GM21825 (cell line): ENCODE results near the gene XAGE5.
"Not testable (repeated sequence)": the region's sequence is repeated elsewhere in the genome, so short reads cannot be mapped to it uniquely, and the experiment has no call there.

Experiments
- ATAC-seq: cut with Tn5 transposase; IDR thresholded peaks from one replicate; pipeline ENCODE4 v1.9.1; 2021; ENCODE audit warnings: mild to moderate bottlenecking, moderate library complexity; ENCODE audit not compliant: unreplicated experiment

XAGE5 gene, protein sequence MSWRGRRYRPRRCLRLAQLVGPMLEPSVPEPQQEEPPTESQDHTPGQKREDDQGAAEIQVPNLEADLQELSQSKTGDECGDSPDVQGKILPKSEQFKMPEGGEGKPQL

GRCh38 chrX:52811065-52811625 is at the start of gene XAGE5:
Gene XAGE5, plus strand, starts transcription at chrX:52811287. Its CDS starts 1,280 bp downstream, at chrX:52812567.
- ATAC-seq: no peak

DNA sequence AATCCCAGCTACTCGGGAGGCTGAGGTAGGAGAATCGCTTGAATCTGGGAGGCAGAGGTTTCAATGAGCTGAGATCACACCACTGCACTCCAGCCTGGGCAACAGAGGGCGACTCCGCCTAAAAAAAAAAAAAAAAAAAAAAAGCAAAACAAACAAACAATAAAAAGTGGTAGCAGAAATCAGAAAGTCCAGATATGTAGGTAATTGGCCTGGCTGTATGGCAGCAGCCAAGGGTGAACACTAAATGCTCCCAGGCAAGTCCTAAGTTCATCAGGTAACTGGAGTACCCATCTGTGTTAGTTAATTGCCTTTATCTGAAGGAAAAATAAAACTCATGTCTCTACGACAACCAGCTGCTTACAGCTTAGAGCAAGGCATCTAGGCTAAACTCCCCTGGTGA is 45.1 kb upstream of the XAGE5 start:
- not testable (repeated sequence) for ATAC-seq

- ATAC-seq: not testable (repeated sequence)
Observed at GRCh38 chrX:52773504-52773903, 37.6 kb upstream of the XAGE5 start.

GRCh38 chrX:52797327-52797726 is 13.8 kb upstream of the XAGE5 start, which contains the start of gene SPANXN5:
Gene SPANXN5, minus strand, starts transcription at chrX:52797427. Its CDS starts 79 bp downstream, at chrX:52797348.
- ATAC-seq: not testable (repeated sequence)

- ATAC-seq: not testable (repeated sequence)
Observed at GRCh38 chrX:52804876-52805275, 6.2 kb upstream of the XAGE5 start.

- no peak for ATAC-seq
Observed at GRCh38 chrX:52819788-52820187, 8.7 kb downstream of the XAGE5 start.

GRCh38 chrX:52821079-52821760 is 10.1 kb downstream of the XAGE5 start:
- ATAC-seq: no peak

GRCh38 chrX:52824608-52825007 is 13.5 kb downstream of the XAGE5 start:
- no peak for ATAC-seq

DNA sequence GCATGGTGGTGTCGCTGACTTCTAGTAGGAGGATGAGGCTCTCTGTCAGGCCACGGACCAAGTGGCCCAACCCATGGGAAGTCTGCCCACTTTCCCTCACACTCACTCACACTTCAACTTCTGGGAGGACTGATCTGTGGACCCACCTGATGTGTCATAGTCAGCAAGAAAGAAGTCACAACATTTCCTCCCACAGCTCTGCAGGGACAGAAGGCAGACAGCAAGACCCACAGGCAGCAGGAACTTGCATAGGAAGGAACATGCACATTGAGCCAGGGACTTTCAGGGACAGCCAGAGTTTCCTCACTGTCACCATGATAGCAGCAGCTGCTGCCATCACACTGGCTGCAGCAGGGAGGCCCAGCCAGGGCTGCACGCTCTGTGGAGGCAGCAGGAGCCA is 19.5 kb downstream of the XAGE5 start:
- no peak for ATAC-seq

DNA sequence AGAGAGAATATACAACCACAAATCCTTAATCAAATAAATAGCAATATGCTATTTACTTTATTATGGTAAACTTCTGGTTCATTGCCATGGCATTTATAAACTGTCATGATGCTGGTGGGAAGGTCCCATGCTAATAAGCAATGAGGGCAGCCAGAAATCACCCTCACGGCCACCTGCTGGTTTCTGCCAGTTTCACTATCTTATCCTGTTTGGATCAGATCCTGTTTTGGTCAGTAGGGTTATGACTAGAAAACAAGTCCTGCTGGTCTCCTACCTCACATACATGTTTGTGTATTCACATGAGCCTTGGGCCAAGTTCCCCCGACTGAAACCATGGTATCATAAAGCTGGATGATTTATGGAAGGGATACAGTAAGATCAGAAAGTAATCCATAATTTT is 28.1 kb downstream of the XAGE5 start:
- ATAC-seq: no peak

- ATAC-seq: not testable (repeated sequence)
Observed at GRCh38 chrX:52843619-52844018, 32.5 kb downstream of the XAGE5 start.

- ATAC-seq: no peak
Observed at GRCh38 chrX:52852110-52852860, 41.2 kb downstream of the XAGE5 start.

DNA sequence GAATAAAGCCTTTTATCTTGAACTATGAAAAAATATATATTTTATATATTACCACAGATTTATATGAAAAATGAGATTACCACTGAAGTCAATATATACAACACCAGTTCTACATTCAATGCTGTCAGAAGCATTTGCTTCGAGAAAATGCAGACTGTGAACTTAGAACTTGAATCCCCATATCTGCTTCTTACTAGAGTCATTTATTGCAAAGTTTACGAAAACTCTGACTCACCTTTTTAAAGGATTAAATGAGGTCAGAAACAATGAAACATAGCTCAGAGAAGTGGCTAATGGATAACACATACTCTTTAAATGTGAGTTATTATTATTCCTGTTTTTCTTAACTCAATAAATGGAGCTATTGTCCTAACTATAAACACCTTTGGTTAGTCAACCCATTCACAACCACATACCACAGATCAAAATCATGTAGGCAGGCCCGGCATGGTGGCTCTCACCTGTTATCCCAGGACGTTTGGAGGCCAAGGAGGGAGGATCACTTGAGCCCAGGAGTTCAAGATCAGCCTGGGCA is 46.0 kb downstream of the XAGE5 start:
- not testable (repeated sequence) for ATAC-seq

- no peak for ATAC-seq
Observed at GRCh38 chrX:52865343-52865998, 54.4 kb downstream of the XAGE5 start.
